Activated naive CD8-positive, alpha-beta T cell treated with anti-CD3 and anti-CD28 coated beads, Interleukin-2, amount 50 U/mL, for 24 hours (primary cell): Measurements from ENCODE around the gene NACC1.

ENCODE experiments used
- ATAC-seq: fragments of 150-1000 bp; cut with Tn5 transposase; one replicate; pipeline ENCODE4 v1.10.0; 2021
- DNase-seq: peaks from one replicate; pipeline ENCODE4 v3.0.0; 2021
- H3K27ac Mint-ChIP-seq: one replicate; pipeline ENCODE4 v1.8.0; 2021; ENCODE audit warnings: mild to moderate bottlenecking, mixed read lengths
- H3K27me3 Mint-ChIP-seq: one replicate; pipeline ENCODE4 v1.8.0; 2021; ENCODE audit warnings: mixed read lengths
- H3K36me3 Mint-ChIP-seq: one replicate; pipeline ENCODE4 v1.8.0; 2021; ENCODE audit warnings: low read depth, mixed read lengths
- H3K4me1 Mint-ChIP-seq: one replicate; pipeline ENCODE4 v1.8.0; 2021; ENCODE audit warnings: mixed read lengths
- H3K4me3 Mint-ChIP-seq: one replicate; pipeline ENCODE4 v1.8.0; 2021; ENCODE audit warnings: mild to moderate bottlenecking, moderate library complexity, mixed read lengths
- H3K9me3 Mint-ChIP-seq: one replicate; pipeline ENCODE4 v1.8.0; 2021; ENCODE audit warnings: mixed read lengths

NACC1 gene

GRCh38 chr19:13093407-13094105 lies 24.5 kb upstream of the NACC1 start:
- H3K9me3 Mint-ChIP-seq, result no peaks in the 10 kb centered on the region
- peaks cover 21% of the 10 kb centered on the region for H3K27me3 Mint-ChIP-seq
- ATAC-seq (peak; percentile 78), DNase-seq (peak; percentile 80)
- H3K4me1 Mint-ChIP-seq, result peaks cover 25% of the 10 kb centered on the region
- H3K27ac Mint-ChIP-seq, result no peak overlapping the region
- H3K4me3 Mint-ChIP-seq, result no peak overlapping the region
- H3K36me3 Mint-ChIP-seq, result no peaks in the 10 kb centered on the region

DNA sequence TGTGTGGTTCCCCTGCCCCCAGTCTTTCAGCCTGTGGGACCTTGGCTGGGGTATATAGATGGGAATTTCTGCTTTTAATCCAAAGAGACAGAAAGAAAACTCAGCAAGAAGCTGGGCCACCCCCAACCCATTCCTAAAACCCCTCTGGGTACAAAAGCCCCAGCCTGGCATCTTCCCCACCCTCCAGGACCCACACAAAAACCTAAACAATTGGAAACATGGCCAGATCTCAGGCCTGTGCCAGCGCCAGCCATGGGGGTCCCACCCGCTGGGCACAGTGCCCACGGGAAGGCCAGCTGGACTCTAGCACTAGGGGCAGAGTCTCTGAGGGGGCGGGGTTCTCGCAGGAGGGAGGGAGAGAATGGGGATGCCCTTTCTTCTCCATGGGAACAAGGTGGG lies 24.0 kb upstream of the NACC1 start:
- Mint-ChIP-seq H3K27ac (no peak overlapping the region), H3K9me3 (no peaks in the 10 kb centered on the region), H3K4me3 (no peak overlapping the region), H3K27me3 (peaks cover 23% of the 10 kb centered on the region), H3K4me1 (peaks cover 29% of the 10 kb centered on the region), H3K36me3 (no peaks in the 10 kb centered on the region)
- DNase-seq (no peak), ATAC-seq (no peak)

GRCh38 chr19:13094771-13095392 lies 23.2 kb upstream of the NACC1 start:
- peaks cover 2% of the 10 kb centered on the region for H3K36me3 Mint-ChIP-seq
- no peak for ATAC-seq
- peaks cover 24% of the 10 kb centered on the region for H3K27me3 Mint-ChIP-seq
- peak; percentile 36 for DNase-seq
- H3K4me1 Mint-ChIP-seq, result peaks cover 35% of the 10 kb centered on the region
- no peaks in the 10 kb centered on the region for H3K9me3 Mint-ChIP-seq
- no peak overlapping the region for H3K4me3 Mint-ChIP-seq
- H3K27ac Mint-ChIP-seq, result no peak overlapping the region

- ATAC-seq, result no peak
- H3K4me3 Mint-ChIP-seq, result no peak overlapping the region
- H3K36me3 Mint-ChIP-seq, result peaks cover 7% of the 10 kb centered on the region
- peak; percentile 25 for DNase-seq
- no peak overlapping the region for H3K27ac Mint-ChIP-seq
- H3K27me3 Mint-ChIP-seq, result peaks cover 24% of the 10 kb centered on the region
- H3K4me1 Mint-ChIP-seq, result peaks cover 40% of the 10 kb centered on the region
- no peaks in the 10 kb centered on the region for H3K9me3 Mint-ChIP-seq
Observed at GRCh38 chr19:13095393-13095784, 22.7 kb upstream of the NACC1 start.

DNA sequence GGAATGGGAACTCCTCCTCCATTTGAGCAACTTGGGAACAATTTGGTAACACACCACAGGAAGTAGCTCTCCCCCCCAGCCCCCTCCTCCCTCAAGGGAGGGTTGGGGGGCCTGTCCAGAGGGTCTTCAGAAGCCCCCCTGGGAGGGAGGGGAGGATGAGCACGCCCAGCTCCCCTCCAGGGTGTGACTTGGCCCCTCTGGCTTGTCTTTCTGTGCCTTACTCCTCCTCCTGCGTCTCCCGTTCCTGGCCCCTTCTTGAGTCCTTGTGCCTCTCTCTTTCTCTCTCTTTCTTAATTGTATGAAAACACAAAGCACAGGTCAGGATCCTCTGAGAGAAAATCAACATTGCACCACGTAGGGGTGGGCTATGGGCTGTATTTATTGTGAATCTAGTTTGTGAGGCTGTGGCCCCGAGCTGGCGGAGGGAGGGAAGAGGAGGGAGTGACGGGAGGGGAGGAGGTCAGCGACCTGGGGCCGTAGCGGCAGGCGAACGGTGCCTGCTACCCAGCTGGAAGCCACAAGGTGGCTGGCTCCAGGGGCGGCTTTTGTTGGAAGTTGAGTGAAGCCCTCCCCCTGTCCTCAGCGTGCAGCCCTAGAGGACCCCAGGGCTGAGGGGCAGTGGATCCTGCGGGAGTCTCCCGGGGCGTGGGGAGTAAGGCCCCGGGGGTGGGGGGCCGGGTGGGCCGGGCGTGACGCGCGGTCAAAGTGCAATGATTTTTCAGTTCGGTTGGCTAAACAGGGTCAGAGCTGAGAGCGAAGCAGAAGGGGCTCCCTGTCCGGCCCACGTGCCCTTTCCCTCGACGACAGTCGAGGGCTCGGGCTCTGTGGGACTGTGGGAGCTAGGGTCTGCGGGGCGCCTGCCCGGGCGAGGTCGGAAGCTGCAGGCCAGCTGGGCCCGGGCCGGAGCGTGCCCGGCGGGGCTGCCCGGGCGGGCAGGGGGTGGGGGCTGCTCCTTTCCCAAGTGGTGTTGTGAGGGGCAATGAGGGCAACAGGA lies 21.8 kb upstream of the NACC1 start:
- DNase-seq, result no peak

GRCh38 chr19:13097033-13097462 lies 21.0 kb upstream of the NACC1 start:
- Mint-ChIP-seq H3K36me3 (peaks cover 8% of the 10 kb centered on the region), H3K27me3 (peaks cover 24% of the 10 kb centered on the region), H3K4me1 (peaks cover 49% of the 10 kb centered on the region), H3K27ac (peak overlapping the region; percentile 53), H3K9me3 (no peaks in the 10 kb centered on the region), H3K4me3 (peak overlapping the region; percentile 55)
- ATAC-seq (no peak), DNase-seq (no peak)

More for the DNA sequence above, 21.8 kb upstream of the NACC1 start:
- peaks cover 24% of the 10 kb centered on the region for H3K27me3 Mint-ChIP-seq
- peak overlapping the region; percentile 62 for H3K4me3 Mint-ChIP-seq
- no peak for ATAC-seq
- H3K9me3 Mint-ChIP-seq, result no peaks in the 10 kb centered on the region
- H3K4me1 Mint-ChIP-seq, result peaks cover 43% of the 10 kb centered on the region
- peak overlapping the region; percentile 17 for H3K27ac Mint-ChIP-seq
- peaks cover 8% of the 10 kb centered on the region for H3K36me3 Mint-ChIP-seq

DNA sequence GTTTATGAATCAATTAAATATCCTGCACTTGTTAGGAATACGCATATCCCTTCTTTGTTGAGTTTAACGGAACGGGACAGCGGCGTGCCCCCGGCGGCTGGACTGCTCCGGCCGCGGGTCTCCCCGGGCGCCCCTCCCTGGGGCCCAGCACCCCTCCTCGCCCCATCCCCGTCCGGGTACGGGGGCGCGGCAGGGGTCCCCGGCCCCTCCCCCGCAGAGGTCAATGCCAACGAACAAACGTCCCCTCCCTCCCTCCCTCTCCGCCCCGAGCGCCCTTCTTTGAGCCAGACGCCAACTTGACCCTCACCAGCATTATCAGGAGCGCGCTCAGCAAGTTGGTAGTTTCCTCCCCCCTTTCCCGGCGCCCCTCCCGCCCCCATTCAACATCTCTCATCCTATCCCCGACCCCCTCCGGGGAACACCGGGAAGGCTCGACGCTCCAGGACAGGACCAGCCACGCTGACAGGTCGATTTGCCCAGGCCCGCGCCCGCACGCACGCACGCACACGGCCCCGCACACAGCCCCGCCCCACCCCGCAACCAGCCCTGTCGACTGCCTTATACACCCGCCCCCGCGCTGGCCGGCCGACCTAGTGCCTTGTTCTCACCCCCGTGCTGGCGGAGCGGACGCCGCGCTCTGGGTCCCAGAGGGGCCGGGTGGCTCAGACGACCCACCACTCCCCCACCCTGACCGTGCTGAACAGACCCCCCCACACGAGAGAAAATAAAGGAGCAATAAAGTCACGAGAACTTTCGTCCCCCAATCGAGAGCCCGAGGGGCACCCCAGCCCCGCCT lies 20.4 kb upstream of the NACC1 start:
- ATAC-seq (no peak), DNase-seq (no peak)
- Mint-ChIP-seq H3K9me3 (no peaks in the 10 kb centered on the region), H3K4me1 (peaks cover 51% of the 10 kb centered on the region), H3K27ac (no peak overlapping the region), H3K4me3 (peak overlapping the region; percentile 32), H3K27me3 (peaks cover 24% of the 10 kb centered on the region), H3K36me3 (peaks cover 8% of the 10 kb centered on the region)

DNA sequence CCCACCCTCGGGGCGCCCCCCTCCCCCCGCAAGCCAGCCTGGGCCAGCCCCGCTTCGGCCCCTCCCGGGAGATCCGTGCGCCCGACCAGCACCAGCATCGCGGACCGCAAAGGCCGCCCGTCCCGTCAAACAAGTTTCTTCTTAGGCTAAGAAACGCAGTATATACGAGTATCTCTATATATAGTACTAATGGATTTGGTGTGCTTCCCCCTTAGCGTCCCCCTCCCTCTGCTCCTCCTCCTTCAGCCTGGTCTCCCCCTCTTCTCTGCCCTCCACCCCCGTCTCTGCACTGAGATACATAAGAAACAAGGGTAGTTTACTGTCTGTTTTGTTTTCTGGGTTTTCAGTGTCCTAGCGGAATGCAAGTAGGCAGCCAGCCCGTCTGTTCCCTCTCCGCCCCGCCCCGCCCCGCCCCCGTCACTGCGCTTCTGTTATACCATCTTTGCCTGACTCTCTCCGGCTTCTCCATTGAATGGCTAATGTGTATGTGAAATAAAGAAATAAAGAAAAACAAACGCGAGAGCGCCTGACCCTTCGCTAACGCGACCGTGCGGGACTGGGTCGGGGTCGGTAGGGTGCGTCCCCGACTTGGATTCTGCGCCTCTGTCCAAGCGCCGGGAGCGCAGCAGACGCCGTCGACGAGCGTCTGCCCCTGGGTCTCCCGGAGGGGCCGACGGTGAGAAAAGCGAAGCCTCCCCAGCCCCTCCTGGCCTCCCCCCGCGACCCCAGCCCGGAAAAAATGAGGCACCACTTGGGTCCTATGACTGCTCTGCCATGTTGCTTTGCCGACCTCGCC lies 19.6 kb upstream of the NACC1 start:
- Mint-ChIP-seq H3K36me3 (peaks cover 8% of the 10 kb centered on the region), H3K9me3 (no peaks in the 10 kb centered on the region), H3K4me3 (peak overlapping the region; percentile 48), H3K27ac (no peak overlapping the region), H3K4me1 (peaks cover 56% of the 10 kb centered on the region), H3K27me3 (peaks cover 24% of the 10 kb centered on the region)
- ATAC-seq, result no peak
- no peak for DNase-seq

GRCh38 chr19:13099073-13099999 lies 18.7 kb upstream of the NACC1 start:
- no peaks in the 10 kb centered on the region for H3K9me3 Mint-ChIP-seq
- peaks cover 55% of the 10 kb centered on the region for H3K4me1 Mint-ChIP-seq
- peaks cover 23% of the 10 kb centered on the region for H3K27me3 Mint-ChIP-seq
- peaks cover 8% of the 10 kb centered on the region for H3K36me3 Mint-ChIP-seq
- peak overlapping the region; percentile 84 for H3K27ac Mint-ChIP-seq
- ATAC-seq (peak; percentile 29), DNase-seq (peak; percentile 76)
- H3K4me3 Mint-ChIP-seq, result peak overlapping the region; percentile 68

DNA sequence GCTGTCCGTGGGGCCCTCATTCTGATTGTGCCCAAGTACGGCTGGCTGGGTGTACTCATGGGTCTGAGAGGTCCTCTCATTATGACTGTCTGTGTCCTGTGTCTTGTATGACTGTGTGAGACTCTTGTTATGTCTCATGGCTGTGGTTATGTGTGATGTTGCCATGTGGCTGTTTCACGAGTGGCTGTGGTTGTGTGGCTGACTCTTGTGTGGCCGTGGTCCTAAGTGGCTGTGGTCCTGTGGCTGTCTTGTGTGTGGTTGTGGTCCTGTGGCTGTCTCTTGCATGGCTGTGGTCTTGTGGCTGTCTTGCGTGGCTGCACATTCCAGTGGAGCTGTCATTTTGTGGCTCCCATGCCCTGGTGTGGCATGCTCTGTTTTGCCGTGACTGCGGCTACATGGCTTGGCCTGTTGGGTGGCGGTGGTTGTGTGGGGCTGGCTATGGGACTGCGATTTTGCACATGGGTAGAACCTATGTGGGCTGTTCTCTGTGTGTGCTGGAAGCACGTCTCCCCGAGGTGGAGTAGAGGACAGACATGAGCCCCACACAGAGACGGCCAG lies 18.0 kb upstream of the NACC1 start:
- Mint-ChIP-seq H3K4me3 (peak overlapping the region; percentile 68), H3K27me3 (peaks cover 17% of the 10 kb centered on the region), H3K9me3 (no peaks in the 10 kb centered on the region), H3K36me3 (peaks cover 10% of the 10 kb centered on the region), H3K4me1 (peaks cover 57% of the 10 kb centered on the region), H3K27ac (peak overlapping the region; percentile 84)
- peak; percentile 75 for DNase-seq
- peak; percentile 61 for ATAC-seq

DNA sequence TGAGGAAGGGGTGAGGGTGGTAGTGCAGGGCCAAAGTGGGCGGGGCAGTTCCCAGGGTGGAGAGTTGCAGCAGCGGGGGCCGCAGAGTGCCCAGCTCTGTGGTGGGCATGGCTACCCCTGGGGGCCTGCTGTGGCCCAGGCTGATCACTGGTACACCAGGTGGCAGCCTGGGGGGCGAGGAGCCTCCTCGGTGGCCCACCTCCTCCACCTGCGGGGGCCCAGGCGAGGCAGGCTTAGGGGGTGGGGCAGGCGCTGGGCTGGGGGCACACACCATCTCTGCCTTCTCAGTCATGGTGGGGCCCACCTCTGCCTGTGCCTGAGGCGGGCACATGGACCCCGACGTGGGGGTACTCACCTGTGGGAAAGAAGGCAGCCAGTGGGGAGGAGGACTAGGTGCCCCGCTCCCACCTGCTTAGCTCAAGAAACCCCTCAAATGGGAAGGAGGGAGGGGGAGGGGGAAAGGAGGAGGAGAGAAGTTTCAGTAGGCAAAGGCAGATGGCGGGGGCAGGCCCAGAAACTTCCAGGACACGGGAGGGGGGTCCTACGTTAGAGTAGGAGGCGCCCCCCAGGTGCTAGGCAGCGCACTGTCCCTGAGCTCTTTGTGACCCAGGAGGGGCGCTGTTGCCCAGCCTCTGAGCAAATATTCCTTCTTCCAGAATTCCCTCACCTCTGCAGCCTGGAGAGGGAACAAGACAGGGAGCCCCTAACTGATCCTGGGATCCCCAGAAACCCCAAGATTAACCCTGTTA lies 17.0 kb upstream of the NACC1 start:
- Mint-ChIP-seq H3K27ac (no peak overlapping the region), H3K9me3 (no peaks in the 10 kb centered on the region), H3K4me1 (peaks cover 58% of the 10 kb centered on the region), H3K36me3 (peaks cover 10% of the 10 kb centered on the region), H3K4me3 (peak overlapping the region; percentile 74), H3K27me3 (peaks cover 14% of the 10 kb centered on the region)
- ATAC-seq (no peak), DNase-seq (no peak)
